ENCODE data around the gene PSTPIP2.
A peak's percentile ranks its signal among the peaks of the same experiment; 100 is the strongest.
"Not testable (repeated sequence)": the region's sequence is repeated elsewhere in the genome, so short reads cannot be mapped to it uniquely, and the experiment has no call there.

The PSTPIP2 gene

GRCh38 chr18:46088501-46088900, 16.4 kb upstream of the PSTPIP2 start:
- H3K4me3 ChIP-seq (ENCODE audit: low read length); H3K27ac ChIP-seq (ENCODE audit: low read depth, low read length); H3K4me1 ChIP-seq (ENCODE audit: control insufficient read depth, insufficient read depth, low read length); H3K9ac ChIP-seq (ENCODE audit: low read length); H3K27me3 ChIP-seq (ENCODE audit: control insufficient read depth, insufficient read depth, low read length): not testable (repeated sequence)
- peaks cover 53% of the 10 kb centered on the region for H3K36me3 ChIP-seq (ENCODE audit: control insufficient read depth, insufficient read depth, low read length)

DNA sequence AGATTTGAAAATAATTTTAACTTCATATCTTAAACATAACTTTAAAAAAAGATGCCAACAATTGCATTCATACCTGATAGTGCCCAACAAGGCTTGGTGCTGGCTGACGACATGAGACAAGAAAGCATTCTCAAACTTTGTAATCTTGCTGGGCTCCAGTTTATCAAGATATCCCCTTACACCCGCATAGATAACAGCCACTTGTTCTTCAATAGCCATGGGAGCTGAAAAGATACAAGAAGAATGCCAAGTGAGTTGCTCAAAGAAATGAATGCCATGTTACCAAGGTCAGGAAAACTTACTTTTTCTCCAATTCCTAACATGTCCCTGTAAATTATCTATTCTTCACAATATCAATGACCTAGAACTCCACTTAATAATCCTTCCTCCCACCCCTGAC, 12.4 kb upstream of the PSTPIP2 start:
- Histone ChIP-seq H3K27me3 (ENCODE audit: control insufficient read depth, insufficient read depth, low read length) (no peaks in the 10 kb centered on the region), H3K4me3 (ENCODE audit: low read length) (no peak overlapping the region), H3K36me3 (ENCODE audit: control insufficient read depth, insufficient read depth, low read length) (peaks cover 42% of the 10 kb centered on the region), H3K9ac (ENCODE audit: low read length) (no peak overlapping the region), H3K27ac (ENCODE audit: low read depth, low read length) (no peak overlapping the region), H3K4me1 (ENCODE audit: control insufficient read depth, insufficient read depth, low read length) (no peaks in the 10 kb centered on the region)

DNA sequence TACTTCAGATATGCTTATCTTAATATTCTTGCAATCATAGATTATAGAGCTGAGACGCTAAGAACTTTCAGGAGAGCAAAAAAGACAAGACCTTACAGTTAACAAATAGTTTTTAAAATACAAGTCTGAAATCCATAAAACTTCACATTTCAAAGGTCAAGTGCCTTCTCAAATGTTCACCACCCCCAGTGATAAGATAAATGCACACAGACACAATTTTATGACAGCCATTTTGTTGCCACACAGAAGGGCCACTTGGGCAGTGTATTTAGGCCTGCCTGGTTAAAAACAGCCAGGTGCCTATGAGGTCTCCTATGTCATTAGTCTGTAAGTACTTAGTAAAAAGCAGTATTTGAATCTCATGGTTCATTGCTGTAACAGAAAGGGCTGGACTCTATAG, 8.1 kb upstream of the PSTPIP2 start:
- Histone ChIP-seq H3K27ac (ENCODE audit: low read depth, low read length) (no peak overlapping the region), H3K9ac (ENCODE audit: low read length) (no peak overlapping the region), H3K4me3 (ENCODE audit: low read length) (no peak overlapping the region), H3K27me3 (ENCODE audit: control insufficient read depth, insufficient read depth, low read length) (no peaks in the 10 kb centered on the region), H3K4me1 (ENCODE audit: control insufficient read depth, insufficient read depth, low read length) (peaks cover 8% of the 10 kb centered on the region), H3K36me3 (ENCODE audit: control insufficient read depth, insufficient read depth, low read length) (peaks cover 13% of the 10 kb centered on the region)

GRCh38 chr18:46079336-46079735, 7.3 kb upstream of the PSTPIP2 start:
- H3K9ac ChIP-seq (ENCODE audit: low read length): no peak overlapping the region
- no peak overlapping the region for H3K4me3 ChIP-seq (ENCODE audit: low read length)
- no peaks in the 10 kb centered on the region for H3K27me3 ChIP-seq (ENCODE audit: control insufficient read depth, insufficient read depth, low read length)
- no peak overlapping the region for H3K27ac ChIP-seq (ENCODE audit: low read depth, low read length)
- H3K36me3 ChIP-seq (ENCODE audit: control insufficient read depth, insufficient read depth, low read length): peaks cover 11% of the 10 kb centered on the region
- peaks cover 8% of the 10 kb centered on the region for H3K4me1 ChIP-seq (ENCODE audit: control insufficient read depth, insufficient read depth, low read length)

GRCh38 chr18:46073474-46074331, 1.6 kb upstream of the PSTPIP2 start:
- Histone ChIP-seq H3K27me3 (ENCODE audit: control insufficient read depth, insufficient read depth, low read length) (no peaks in the 10 kb centered on the region), H3K9ac (ENCODE audit: low read length) (no peak overlapping the region), H3K36me3 (ENCODE audit: control insufficient read depth, insufficient read depth, low read length) (no peaks in the 10 kb centered on the region), H3K4me1 (ENCODE audit: control insufficient read depth, insufficient read depth, low read length) (peaks cover 17% of the 10 kb centered on the region), H3K4me3 (ENCODE audit: low read length) (no peak overlapping the region), H3K27ac (ENCODE audit: low read depth, low read length) (no peak overlapping the region)

- H3K9ac ChIP-seq (ENCODE audit: low read length): no peak overlapping the region
- H3K27me3 ChIP-seq (ENCODE audit: control insufficient read depth, insufficient read depth, low read length): no peaks in the 10 kb centered on the region
- peaks cover 17% of the 10 kb centered on the region for H3K4me1 ChIP-seq (ENCODE audit: control insufficient read depth, insufficient read depth, low read length)
- H3K36me3 ChIP-seq (ENCODE audit: control insufficient read depth, insufficient read depth, low read length): no peaks in the 10 kb centered on the region
- H3K4me3 ChIP-seq (ENCODE audit: low read length): no peak overlapping the region
- no peak overlapping the region for H3K27ac ChIP-seq (ENCODE audit: low read depth, low read length)
These were observed 899 bp upstream of the PSTPIP2 start for GRCh38 chr18:46072959-46073358.

DNA sequence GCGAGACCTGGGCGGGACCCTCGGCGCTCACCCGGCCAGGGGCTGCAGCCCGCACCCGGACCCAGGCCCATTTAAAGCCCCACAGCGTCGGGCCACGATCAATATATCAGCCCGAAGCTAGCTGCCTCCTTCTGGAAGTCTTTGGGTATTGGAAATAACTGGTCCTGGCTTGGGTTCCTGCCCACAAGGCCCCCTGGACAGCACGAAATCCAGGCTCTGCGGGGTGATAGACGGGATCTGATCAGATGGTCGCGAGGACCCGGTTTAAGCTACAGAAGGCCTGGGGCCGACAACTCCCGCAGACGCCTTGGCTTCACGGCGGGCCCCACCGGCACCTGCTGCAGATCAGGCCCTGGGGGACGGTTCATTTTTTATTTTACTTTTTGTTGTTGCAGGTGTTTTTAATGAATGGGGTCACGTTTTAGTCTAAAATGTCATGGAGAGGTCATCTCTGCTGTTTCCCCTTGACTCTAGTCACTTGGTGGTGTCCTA, 362 bp upstream of the PSTPIP2 start:
- peaks cover 11% of the 10 kb centered on the region for H3K4me1 ChIP-seq (ENCODE audit: control insufficient read depth, insufficient read depth, low read length)
- H3K27me3 ChIP-seq (ENCODE audit: control insufficient read depth, insufficient read depth, low read length): no peaks in the 10 kb centered on the region
- no peak overlapping the region for H3K27ac ChIP-seq (ENCODE audit: low read depth, low read length)
- peak overlapping the region; percentile 3 for H3K9ac ChIP-seq (ENCODE audit: low read length)
- H3K4me3 ChIP-seq (ENCODE audit: low read length): peak overlapping the region; percentile 78
- H3K36me3 ChIP-seq (ENCODE audit: control insufficient read depth, insufficient read depth, low read length): no peaks in the 10 kb centered on the region

DNA sequence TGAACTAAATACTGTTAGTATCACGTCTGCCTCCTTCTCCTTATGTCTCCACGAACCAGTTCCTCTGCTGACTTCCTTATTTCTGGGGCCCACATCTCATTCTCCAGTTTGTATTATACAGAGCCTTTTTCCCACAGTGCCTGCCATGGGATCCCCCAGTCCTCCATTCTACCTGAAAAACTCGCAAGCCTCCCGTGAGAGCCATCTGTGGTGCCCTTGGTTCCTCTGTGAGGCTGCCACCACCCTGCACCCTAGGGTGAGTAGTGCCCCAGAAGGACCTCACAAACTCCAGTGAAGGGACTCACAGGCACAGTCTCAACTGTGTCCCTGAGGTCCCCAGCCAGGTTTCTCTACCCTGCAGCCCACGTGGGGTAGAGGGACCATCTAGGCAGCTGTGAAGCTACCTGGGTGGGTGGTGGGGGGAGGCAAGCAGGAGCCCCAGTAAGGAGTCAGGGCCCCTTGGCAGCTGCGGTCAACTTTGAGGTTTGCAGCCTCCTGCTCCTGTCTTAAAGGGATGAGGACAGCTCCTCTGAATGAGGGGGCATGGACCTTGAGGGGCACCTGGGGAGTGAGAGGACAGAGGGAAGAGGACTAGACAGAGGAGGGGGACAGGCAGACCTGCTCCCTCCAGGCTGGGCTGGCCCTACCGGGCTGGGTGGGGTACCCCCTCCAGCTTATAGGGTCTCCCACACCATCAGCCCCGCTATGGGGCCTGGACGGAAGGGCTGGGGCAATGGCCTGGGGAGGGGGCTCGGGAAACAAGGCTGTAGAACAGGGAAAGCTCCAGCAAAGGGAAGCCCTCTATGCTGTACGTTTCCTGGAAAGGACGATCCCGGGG, 1.0 kb downstream of the PSTPIP2 start:
- Histone ChIP-seq H3K27ac (ENCODE audit: low read depth, low read length) (no peak overlapping the region), H3K4me1 (ENCODE audit: control insufficient read depth, insufficient read depth, low read length) (peaks cover 9% of the 10 kb centered on the region), H3K36me3 (ENCODE audit: control insufficient read depth, insufficient read depth, low read length) (no peaks in the 10 kb centered on the region), H3K27me3 (ENCODE audit: control insufficient read depth, insufficient read depth, low read length) (no peaks in the 10 kb centered on the region), H3K9ac (ENCODE audit: low read length) (no peak overlapping the region), H3K4me3 (ENCODE audit: low read length) (peak overlapping the region; percentile 78)

- Histone ChIP-seq H3K36me3 (ENCODE audit: control insufficient read depth, insufficient read depth, low read length) (no peaks in the 10 kb centered on the region), H3K4me3 (ENCODE audit: low read length) (no peak overlapping the region), H3K4me1 (ENCODE audit: control insufficient read depth, insufficient read depth, low read length) (peaks cover 9% of the 10 kb centered on the region), H3K9ac (ENCODE audit: low read length) (no peak overlapping the region), H3K27me3 (ENCODE audit: control insufficient read depth, insufficient read depth, low read length) (no peaks in the 10 kb centered on the region), H3K27ac (ENCODE audit: low read depth, low read length) (no peak overlapping the region)
These were observed 1.8 kb downstream of the PSTPIP2 start for GRCh38 chr18:46070232-46070631.

DNA sequence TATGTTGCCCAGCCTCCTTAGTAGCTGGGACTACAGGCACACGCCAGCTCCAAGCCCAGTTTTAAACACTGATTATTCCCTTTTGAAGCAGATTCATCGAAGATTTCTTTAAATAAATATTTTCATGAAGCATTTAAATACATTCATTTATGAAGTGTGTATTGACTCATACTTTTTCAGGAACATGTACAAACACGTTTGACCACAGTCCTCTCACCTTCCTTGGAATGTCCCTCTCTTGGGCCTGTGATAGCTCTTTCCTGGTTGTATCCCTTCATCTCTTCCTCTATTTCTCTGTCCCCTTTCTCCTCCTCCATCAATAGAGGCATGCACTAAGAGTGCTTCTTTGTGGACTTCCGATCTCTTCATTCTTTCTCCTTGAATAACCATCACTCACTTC, 2.5 kb downstream of the PSTPIP2 start:
- H3K27me3 ChIP-seq (ENCODE audit: control insufficient read depth, insufficient read depth, low read length): no peaks in the 10 kb centered on the region
- no peaks in the 10 kb centered on the region for H3K36me3 ChIP-seq (ENCODE audit: control insufficient read depth, insufficient read depth, low read length)
- H3K9ac ChIP-seq (ENCODE audit: low read length): no peak overlapping the region
- H3K4me3 ChIP-seq (ENCODE audit: low read length): no peak overlapping the region
- no peak overlapping the region for H3K27ac ChIP-seq (ENCODE audit: low read depth, low read length)
- peaks cover 9% of the 10 kb centered on the region for H3K4me1 ChIP-seq (ENCODE audit: control insufficient read depth, insufficient read depth, low read length)

DNA sequence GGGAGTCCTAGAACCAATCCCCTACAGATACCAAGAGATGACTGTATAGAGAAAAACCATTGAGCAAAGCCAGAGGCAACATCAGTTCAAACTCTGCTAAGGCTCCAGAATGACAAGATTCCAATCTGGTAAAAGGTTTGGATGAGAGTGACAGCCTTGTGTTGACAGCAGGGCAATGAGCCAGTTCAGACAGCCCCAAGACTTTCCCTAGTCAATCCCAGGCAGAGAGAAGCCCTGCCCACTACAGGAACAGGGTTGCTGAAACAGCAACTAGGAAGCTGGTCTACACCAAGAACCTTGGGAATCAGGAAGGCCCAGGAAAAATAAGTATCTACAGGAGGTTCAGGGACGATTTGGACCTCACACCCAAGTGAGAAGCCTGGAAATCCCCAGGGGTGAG, 3.3 kb downstream of the PSTPIP2 start:
- Histone ChIP-seq H3K4me1 (ENCODE audit: control insufficient read depth, insufficient read depth, low read length) (peaks cover 9% of the 10 kb centered on the region), H3K4me3 (ENCODE audit: low read length) (no peak overlapping the region), H3K27me3 (ENCODE audit: control insufficient read depth, insufficient read depth, low read length) (no peaks in the 10 kb centered on the region), H3K27ac (ENCODE audit: low read depth, low read length) (no peak overlapping the region), H3K36me3 (ENCODE audit: control insufficient read depth, insufficient read depth, low read length) (no peaks in the 10 kb centered on the region), H3K9ac (ENCODE audit: low read length) (no peak overlapping the region)

DNA sequence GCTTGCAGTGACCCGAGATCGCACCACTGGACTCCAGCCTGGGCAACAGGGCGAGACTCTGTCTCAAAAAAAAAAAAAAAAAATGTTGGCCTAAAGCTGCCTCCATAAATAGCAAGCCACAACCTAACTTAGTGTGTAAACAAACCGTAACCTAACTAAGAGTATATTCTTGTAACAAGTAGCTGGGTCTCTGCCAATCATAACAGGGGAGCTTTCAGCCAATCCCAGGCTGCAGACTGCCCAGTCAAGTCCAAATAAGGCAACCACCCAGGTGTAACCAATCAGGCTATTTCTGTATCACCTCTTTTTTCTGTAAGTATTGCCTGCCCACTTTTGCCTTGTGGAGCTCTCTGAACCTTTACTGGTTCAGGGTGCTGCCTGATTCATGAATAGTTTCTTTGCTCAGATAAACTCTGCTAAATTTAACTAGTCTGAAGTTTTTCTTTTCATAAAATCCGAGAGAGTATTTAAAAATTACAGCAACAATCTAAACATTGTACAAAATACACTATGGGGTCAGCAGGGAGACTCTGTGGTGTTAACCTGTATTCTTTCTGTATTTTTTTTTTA, 4.5 kb downstream of the PSTPIP2 start:
- Histone ChIP-seq H3K9ac (ENCODE audit: low read length) (no peak overlapping the region), H3K27me3 (ENCODE audit: control insufficient read depth, insufficient read depth, low read length) (no peaks in the 10 kb centered on the region), H3K27ac (ENCODE audit: low read depth, low read length) (no peak overlapping the region), H3K4me3 (ENCODE audit: low read length) (no peak overlapping the region), H3K4me1 (ENCODE audit: control insufficient read depth, insufficient read depth, low read length) (peaks cover 6% of the 10 kb centered on the region), H3K36me3 (ENCODE audit: control insufficient read depth, insufficient read depth, low read length) (no peaks in the 10 kb centered on the region)
